GM12872 (cell line): ENCODE data around the gene SLC13A2.

Source experiments
- CTCF ChIP-seq: IDR thresholded peaks from 3 replicates; pipeline ENCODE4 v1.5.1; 2011; ENCODE audit warnings: low read depth, mild to moderate bottlenecking, low read length, moderate library complexity; ENCODE audit not compliant: insufficient read depth

The SLC13A2 gene

DNA sequence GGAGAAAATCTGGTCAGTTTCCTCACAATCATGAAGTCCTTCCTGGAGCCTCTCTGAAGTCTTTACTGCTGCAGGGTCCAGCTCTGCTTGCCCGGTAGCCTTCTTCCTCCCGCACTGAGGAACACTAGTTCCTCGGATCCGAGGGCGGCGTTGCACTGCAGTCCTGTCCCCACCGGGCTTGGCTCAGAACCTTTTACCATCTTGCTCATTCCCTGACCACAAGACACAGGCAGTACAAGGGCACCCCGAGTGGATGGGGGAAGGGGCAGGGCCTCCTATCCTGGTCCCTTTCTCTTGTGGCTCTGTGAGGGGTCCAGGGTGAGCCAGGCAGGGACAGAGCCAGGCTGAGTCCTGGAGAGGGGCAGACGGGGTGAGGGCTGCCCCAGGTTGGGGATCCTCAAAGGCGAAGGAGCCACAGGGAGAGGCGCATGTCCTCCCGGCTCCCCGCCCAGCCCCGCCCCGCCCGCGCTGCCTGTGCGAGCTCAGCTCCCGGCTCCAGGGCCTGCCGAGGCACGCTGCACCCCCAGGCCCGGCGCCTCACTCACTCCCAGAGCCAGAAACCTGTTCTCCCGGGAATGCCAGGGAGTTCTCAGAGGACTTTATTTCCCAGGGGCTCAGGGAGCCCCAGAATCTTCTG is 34.2 kb downstream of the SLC13A2 start:
- no peak for TF ChIP-seq CTCF

DNA sequence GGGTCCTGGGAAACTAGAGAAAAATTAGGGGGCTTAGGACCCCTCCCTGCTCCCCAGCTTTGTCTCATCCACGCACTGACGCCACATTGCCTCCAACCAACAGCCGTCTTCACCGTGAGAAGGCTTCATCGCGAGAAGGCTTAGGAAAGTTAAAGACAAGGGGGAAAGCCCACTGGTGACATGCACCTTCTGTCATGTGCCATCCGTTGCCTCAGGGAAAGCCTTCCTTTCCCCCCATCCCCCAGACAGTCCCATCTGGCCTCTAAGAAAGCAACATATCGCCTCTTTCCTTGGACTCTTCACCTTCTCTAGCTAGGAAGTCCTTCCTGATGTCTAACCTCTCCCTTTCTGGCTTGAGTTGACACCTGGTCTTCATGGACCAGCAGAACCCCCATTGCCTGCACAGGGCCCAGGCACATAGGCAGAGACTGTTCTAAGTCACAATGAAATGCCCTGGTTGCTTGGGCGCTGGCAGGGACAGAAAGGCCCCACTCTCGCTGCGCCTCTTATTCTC is 34.8 kb downstream of the SLC13A2 start:
- no peak for TF ChIP-seq CTCF

GRCh38 chr17:28509789-28510188 is 36.3 kb downstream of the SLC13A2 start:
- TF ChIP-seq CTCF = no peak

DNA sequence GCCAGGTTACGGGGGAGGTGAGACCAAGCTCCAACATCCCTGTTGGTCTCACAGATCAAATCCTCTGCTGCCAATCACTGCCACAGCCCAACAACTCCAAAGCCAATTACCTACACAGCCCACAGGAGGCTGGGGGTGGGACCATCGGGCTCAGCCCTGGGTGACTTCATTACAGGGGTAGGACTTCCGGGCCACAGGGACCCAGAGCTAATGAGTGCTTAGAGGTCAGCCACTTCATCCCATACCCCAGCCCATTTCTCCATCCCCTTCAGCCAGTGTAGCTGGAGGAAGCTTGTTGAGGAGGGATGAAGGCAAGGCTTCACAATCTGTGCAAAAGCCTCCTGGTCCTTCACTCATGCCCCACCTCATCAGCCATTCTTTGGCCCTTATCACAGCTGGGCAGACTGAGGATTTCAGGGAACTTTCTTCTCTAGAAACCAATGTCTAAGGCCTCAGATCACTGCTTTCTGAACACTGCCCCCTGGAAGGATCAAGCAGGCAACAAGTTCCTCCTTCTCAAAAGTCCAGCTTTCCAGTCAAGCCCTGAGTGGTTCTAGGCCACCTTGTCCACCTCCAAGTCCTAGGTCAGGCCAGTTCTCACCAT is 38.5 kb downstream of the SLC13A2 start:
- TF ChIP-seq CTCF = no peak

DNA sequence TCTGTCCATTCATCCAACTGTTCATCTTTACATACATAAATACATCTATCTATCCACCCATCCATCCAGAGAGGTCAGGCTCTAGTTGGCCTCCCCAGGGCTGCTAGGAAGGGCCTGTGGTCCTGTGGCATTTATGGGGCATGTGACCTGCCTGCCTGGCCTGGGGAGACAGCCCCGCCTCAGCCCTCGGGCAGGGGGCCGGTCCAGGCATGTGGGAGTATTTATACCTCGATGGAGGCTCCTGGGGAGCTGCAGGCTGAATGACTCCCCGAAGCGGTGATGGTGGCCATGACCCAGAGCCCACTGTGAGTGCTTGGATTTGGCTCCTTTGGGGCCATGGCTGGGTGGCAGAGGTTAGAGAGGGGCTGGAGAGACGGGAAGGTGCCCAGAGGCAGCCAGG is 40.0 kb downstream of the SLC13A2 start:
- TF ChIP-seq CTCF = no peak

- TF ChIP-seq CTCF = no peak
These were observed 41.1 kb downstream of the SLC13A2 start for GRCh38 chr17:28514561-28515002.

DNA sequence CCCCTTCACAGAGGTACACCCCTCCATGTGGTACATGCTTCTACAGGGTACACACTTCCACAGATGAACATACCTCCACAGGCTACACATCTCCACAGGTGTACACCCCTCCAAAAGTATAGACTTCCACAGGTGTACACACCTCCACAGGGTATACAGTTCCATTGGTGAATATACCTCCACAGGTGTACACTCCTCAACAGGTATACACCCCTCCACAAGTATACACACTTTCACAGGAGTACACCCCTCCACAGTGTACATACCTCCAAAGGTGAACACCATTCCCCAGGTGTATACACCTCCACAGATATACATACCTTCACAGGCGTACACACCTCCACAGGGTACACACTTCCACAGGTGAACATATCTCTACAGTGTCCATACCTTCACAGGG is 42.1 kb downstream of the SLC13A2 start:
- TF ChIP-seq CTCF = no peak
